MV-4-11 (cell line): ENCODE measurements around the gene DYNLT5.
"Not testable (repeated sequence)": the region's sequence is repeated elsewhere in the genome, so short reads cannot be mapped to it uniquely, and the experiment has no call there.

ENCODE experiments used
- DNase-seq: peaks from one replicate; lab custom pipeline; 2025; lab: John Stamatoyannopoulos, UW

DYNLT5 gene

DNA sequence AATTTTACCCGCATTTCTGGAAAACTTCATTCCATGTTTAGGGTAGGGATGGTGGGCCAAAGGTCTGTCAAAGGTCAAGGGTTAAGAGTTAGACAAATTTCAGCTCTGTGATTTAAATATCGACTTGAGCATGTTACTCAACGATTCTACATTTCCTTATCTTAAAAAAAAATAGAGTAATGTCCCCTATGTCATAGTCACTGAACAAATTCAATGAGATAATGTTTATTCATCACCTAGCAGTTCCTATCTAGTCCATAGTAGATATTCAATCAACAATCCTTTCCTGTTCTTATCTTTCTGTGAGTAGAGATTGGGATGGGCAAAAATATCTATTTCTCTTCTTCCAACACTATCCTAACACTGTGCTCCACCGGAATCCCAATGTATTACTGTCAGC is 1.1 kb upstream of the DYNLT5 start:
- DNase-seq: no peak

DNA sequence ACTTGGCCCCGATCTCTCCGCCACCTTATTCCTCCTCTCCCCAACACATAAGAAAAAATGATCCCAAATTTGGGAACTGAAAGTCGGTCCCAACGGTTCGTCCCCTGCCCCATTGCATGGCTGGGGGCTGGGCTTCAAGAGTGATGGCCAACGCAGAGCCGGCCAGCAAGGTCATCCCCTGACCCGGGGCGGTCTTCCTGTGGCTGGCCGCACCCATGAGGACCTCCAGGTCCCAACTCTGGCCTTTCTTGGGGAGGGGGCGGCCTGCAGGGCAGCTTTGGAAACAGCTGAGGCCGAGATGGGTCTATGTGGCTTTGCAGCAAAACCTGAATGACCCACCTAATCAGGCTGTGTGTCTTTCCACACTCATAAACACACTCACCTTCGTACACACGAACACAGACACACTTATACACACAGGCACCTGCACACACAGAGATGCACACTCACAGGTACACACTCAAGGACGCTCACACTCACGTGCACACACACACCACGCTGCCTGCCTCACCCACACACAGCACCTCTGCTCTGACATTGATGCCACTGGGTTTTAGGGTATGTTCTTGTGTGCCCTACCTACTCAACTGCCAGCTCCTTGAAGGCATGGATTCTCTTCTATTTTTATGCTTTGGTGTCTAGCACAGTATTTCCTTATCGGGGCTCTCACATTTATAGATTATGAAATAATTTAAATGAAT is 562 bp downstream of the DYNLT5 start:
- peak; percentile 59 for DNase-seq

GRCh38 chr1:66757722-66758240 is 5.5 kb downstream of the DYNLT5 start:
- no peak for DNase-seq

DNA sequence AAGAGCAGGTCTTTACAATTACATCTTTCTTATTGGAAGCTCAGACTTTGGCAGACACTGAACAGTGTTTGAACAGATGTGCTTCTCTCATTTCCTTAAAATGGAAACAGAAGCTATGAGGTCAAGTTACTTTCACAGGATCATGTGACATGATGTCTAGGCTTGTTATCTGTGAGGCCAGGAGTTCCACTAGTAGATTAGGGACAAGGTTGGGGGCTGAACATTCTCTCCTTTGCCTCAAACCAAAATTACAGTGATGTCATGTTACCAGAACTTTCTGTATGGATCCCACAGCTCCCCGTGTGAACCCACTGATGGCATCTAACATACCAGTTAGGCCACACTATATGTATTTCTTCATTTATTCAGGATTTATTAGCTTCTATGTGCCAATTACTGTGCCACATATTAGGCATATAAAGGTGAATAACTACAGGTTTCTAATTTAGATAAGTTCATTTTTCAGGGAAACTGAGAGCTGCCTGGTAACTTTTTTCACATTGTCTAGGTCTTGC is 6.0 kb downstream of the DYNLT5 start:
- DNase-seq: peak; percentile 88

GRCh38 chr1:66760506-66760905 is 8.2 kb downstream of the DYNLT5 start:
- no peak for DNase-seq

DNA sequence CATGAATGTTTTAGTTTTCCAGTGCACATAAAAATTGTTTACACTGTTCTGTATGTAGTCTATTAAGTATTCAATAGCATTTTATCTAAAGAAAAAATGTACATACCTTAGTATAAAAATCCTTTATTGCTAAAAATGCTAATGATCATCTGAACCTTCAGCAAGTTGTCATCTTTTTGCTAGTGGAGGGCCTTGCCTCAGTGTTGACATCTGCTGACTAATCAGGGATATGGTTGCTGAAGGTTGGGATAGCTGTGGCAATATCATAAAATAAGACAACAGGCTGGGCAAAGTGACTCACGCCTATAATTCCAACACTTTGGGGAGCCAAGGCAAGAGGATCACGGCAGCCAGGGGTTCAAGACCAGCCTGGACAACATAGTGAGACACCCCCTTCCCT is 9.0 kb downstream of the DYNLT5 start:
- DNase-seq: peak; percentile 55

GRCh38 chr1:66764994-66765578 is 12.8 kb downstream of the DYNLT5 start:
- peak; percentile 47 for DNase-seq

DNA sequence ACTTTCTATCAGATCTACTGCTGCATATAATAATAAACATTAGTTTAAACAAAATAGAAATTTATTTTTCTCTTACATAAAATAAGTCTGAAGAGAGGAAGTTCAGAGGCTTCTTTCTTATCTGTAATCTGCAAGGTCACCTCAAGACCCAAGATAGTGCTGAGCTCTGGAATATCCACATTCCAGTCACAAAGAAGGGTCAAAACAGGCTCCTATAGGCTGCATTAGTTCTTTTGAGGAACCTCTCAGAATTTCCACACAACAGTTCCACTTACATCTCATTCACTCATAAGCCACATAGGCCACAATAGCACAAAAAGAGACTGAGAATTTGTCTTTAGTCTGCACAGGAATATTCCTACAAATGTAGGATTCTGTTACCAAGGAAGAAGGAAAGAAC is 15.4 kb downstream of the DYNLT5 start:
- peak; percentile 32 for DNase-seq

DNA sequence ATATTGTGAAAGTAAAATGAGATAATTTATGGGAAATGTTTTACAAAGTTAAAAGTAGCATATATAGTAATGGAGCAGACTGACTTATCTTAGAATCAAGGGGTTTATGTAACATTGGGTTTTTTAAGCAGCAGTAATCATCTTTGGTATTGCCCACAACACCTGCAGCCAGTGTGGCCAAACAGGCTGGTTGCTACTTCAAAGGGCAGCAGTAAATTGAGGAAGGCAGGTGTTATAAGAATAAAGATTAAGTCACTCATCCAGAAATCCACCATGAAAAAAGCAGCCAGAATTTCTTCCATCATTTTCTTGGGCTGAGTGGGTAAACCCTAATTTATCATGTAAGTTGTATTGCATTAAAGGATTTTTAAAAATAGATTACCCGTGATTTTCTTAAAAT is 16.7 kb downstream of the DYNLT5 start:
- no peak for DNase-seq

- no peak for DNase-seq
Observed at GRCh38 chr1:66769512-66770229, 17.4 kb downstream of the DYNLT5 start.

GRCh38 chr1:66770240-66770639 is 18.0 kb downstream of the DYNLT5 start:
- DNase-seq: no peak

GRCh38 chr1:66770694-66771093 is 18.4 kb downstream of the DYNLT5 start:
- DNase-seq: no peak

DNA sequence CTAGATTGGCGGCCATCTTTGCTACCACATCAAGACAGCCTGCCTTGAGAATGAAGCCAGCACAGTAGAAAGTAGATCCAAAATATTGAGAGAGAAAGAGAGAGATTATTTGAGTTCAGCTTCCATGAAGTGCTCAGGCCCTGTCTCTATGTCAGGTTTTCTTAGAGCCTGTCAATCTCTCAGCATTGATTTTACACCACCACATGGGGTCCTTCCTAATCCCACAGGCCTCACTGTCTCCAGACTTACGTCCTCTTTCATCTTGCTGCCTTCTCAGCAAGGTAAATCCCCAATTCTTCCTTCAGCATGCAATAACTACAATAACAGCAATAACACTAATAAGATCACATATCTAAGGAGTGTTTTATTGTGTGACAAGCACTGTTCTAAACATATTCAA is 21.0 kb downstream of the DYNLT5 start:
- DNase-seq: no peak

DNA sequence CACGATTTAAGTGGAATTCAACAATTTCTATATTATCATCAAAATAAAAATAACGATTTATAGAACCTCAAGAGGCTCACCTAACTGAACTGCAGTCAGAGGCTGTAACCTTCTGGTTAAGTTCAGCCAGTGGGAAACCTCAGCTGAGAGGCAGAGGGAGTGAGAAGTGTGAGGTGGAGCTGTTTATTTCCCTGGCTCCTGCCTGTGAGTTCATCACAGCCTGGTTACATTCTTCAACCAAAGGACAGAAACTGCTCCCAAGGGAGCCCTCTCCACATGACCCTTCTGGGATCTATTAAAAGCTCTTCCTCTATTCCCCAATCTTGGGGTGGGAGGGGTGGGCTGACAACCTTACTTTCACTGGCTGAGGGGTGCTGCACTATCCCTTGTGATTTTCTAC is 22.2 kb downstream of the DYNLT5 start:
- no peak for DNase-seq

- DNase-seq: no peak
Observed at GRCh38 chr1:66775646-66776045, 23.4 kb downstream of the DYNLT5 start.

GRCh38 chr1:66777831-66778230 is 25.6 kb downstream of the DYNLT5 start:
- DNase-seq: peak; percentile 24

GRCh38 chr1:66778266-66778665 is 26.0 kb downstream of the DYNLT5 start:
- no peak for DNase-seq

- DNase-seq: no peak
Observed at GRCh38 chr1:66778969-66779368, 26.7 kb downstream of the DYNLT5 start.

- peak; percentile 26 for DNase-seq
Observed at GRCh38 chr1:66779475-66780078, 27.3 kb downstream of the DYNLT5 start.

- DNase-seq: not testable (repeated sequence)
Observed at GRCh38 chr1:66785800-66786199, 33.5 kb downstream of the DYNLT5 start.

- no peak for DNase-seq
Observed at GRCh38 chr1:66787641-66788040, 35.4 kb downstream of the DYNLT5 start.

DNA sequence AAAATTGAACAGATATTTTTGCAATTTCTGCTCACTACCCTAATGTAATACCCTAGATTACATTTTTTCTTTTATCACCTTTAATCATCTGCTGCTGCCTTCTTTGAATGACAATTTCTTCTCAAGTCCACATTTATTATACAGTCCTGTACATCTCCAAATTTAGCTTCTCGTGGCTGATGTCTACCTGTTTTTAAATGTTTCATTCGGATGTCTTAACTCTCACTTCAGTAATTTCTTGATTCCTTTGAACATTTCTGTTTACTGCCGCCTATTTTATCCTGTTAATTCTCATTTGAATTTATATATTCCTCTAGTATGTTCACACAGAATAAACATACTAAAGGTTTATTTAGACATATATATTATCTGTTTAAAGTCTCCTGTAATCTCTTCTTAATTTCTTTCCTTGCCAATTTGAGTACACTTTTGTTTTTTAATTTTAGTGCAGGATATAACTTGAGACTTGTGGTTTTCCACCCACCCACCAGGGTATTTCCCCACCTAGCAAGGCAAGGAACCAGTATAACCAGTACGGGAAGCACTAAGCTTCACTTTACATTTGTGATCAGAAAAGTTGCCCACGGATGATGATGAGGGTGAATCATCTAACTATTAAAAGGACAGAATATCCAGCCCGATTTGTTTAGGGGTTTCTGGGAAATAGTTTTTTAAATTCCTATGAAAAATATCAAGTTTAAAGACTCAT is 36.1 kb downstream of the DYNLT5 start:
- DNase-seq: no peak
